Neural progenitor cell (in vitro differentiated cells): ENCODE data around the gene CSRP2.

Experiments
- EZH2 ChIP-seq: fragments of 200-600 bp; sonication (generic); IDR thresholded peaks from 2 replicates; pipeline ENCODE4 v1.6.1; 2017; ENCODE audit warnings: antibody characterized with exemption, mild to moderate bottlenecking, moderate library complexity
- EZH2phosphoT487 ChIP-seq: fragments of 200-600 bp; sonication (generic); IDR thresholded peaks from 2 replicates; pipeline ENCODE4 v1.6.1; 2017; ENCODE audit warnings: antibody characterized with exemption
- TF ChIP-seq, protein P1 (sequence below): fragments of 200-600 bp; sonication (generic); IDR thresholded peaks from 2 replicates; pipeline ENCODE4 v1.5.1; 2017; ENCODE audit warnings: antibody characterized with exemption, mild to moderate bottlenecking

DNA sequence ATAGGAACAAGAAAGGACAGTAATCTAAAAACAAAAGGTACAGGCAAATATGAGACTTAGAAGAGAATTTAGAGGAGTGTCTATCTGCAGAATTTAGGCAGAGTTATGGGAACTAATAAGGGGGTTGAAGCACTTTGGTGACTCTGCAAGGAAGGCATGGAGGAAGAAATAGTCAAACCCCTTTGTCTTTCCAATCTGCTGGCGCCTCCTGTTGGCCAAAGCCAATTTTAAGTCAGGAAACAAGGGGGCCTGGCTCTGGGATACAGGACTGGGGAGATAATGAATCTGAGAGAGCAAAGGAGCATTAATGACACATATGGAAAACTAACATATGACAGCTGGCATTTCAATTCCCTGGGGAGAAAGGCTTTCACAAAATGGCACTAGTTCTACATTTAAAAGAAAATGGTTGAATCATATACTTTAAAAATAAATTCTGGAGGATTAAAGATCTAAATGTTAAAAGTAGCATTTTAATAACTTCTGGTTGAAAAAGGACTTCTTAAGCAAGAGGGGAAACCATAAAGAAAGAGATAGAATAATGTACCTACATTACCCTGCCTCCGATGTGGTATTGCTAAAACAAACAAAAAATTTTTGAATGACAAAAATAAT lies 48.5 kb upstream of the CSRP2 start:
- TF ChIP-seq EZH2 (no peak), EZH2phosphoT487 (no peak)
- TF ChIP-seq, protein P1, sequence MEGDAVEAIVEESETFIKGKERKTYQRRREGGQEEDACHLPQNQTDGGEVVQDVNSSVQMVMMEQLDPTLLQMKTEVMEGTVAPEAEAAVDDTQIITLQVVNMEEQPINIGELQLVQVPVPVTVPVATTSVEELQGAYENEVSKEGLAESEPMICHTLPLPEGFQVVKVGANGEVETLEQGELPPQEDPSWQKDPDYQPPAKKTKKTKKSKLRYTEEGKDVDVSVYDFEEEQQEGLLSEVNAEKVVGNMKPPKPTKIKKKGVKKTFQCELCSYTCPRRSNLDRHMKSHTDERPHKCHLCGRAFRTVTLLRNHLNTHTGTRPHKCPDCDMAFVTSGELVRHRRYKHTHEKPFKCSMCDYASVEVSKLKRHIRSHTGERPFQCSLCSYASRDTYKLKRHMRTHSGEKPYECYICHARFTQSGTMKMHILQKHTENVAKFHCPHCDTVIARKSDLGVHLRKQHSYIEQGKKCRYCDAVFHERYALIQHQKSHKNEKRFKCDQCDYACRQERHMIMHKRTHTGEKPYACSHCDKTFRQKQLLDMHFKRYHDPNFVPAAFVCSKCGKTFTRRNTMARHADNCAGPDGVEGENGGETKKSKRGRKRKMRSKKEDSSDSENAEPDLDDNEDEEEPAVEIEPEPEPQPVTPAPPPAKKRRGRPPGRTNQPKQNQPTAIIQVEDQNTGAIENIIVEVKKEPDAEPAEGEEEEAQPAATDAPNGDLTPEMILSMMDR = peak; percentile 82
